ENCODE data around the gene ADAMTSL2.
"Not testable (repeated sequence)": the region's sequence is repeated elsewhere in the genome, so short reads cannot be mapped to it uniquely, and the experiment has no call there.

ADAMTSL2 gene

GRCh38 chr9:133560944-133561343 is 26.4 kb downstream of the ADAMTSL2 start:
- no peak for FAIRE-seq

GRCh38 chr9:133561976-133562554 is 27.6 kb downstream of the ADAMTSL2 start:
- no peak for FAIRE-seq

- no peak for FAIRE-seq
Measured at GRCh38 chr9:133562611-133563290, 28.2 kb downstream of the ADAMTSL2 start.

GRCh38 chr9:133563291-133563796 is 28.8 kb downstream of the ADAMTSL2 start:
- no peak for FAIRE-seq

GRCh38 chr9:133563814-133564213 is 29.3 kb downstream of the ADAMTSL2 start:
- not testable (repeated sequence) for FAIRE-seq

- FAIRE-seq, result no peak
Measured at GRCh38 chr9:133564451-133565116, 30.1 kb downstream of the ADAMTSL2 start.

GRCh38 chr9:133566382-133566781 is 31.9 kb downstream of the ADAMTSL2 start:
- FAIRE-seq, result no peak

GRCh38 chr9:133566817-133567216 is 32.3 kb downstream of the ADAMTSL2 start:
- FAIRE-seq, result no peak

GRCh38 chr9:133568186-133568585 is 33.7 kb downstream of the ADAMTSL2 start:
- no peak for FAIRE-seq

- no peak for FAIRE-seq
Measured at GRCh38 chr9:133569121-133569785, 34.7 kb downstream of the ADAMTSL2 start.

GRCh38 chr9:133569891-133570690 is 35.6 kb downstream of the ADAMTSL2 start:
- no peak for FAIRE-seq

GRCh38 chr9:133570691-133571080 is 36.2 kb downstream of the ADAMTSL2 start:
- no peak for FAIRE-seq

- no peak for FAIRE-seq
Measured at GRCh38 chr9:133571391-133571890, 36.9 kb downstream of the ADAMTSL2 start.

- FAIRE-seq, result no peak
Measured at GRCh38 chr9:133571896-133572595, 37.5 kb downstream of the ADAMTSL2 start.

- no peak for FAIRE-seq
Measured at GRCh38 chr9:133572821-133573361, 38.4 kb downstream of the ADAMTSL2 start.

- FAIRE-seq, result no peak
Measured at GRCh38 chr9:133573791-133574515, 39.4 kb downstream of the ADAMTSL2 start.

- FAIRE-seq, result no peak
Measured at GRCh38 chr9:133574771-133575170, 40.3 kb downstream of the ADAMTSL2 start.

GRCh38 chr9:133575186-133576030 is 40.9 kb downstream of the ADAMTSL2 start:
- no peak for FAIRE-seq

GRCh38 chr9:133576031-133576874 is 41.7 kb downstream of the ADAMTSL2 start:
- no peak for FAIRE-seq

Measured in endometrium (tissue), 2 donors.